GM13976 (cell line): Measurements from ENCODE around the gene SMARCAL1.

ENCODE experiments used
- DNase-seq: peaks from one replicate; pipeline ENCODE4 v3.0.0; 2012; ENCODE audit warnings: low spot score
- in situ Hi-C: fragments of 300-500 bp; cut with MboI; formaldehyde crosslinking; loops from one replicate; pipeline ENCODE4 v1.12.0; 2022; ENCODE audit warnings: low sequenced_read_pairs, mixed read lengths, inconsistent platforms; ENCODE audit not compliant: unreplicated experiment
- TF ChIP-seq, protein P1 (sequence below): IDR thresholded peaks from 2 replicates; pipeline ENCODE4 v1.5.1; 2012; ENCODE audit warnings: borderline replicate concordance, mild to moderate bottlenecking; ENCODE audit not compliant: insufficient read depth; ENCODE audit errors: extremely low read depth, missing control alignments, control extremely low read depth

The SMARCAL1 gene

DNA sequence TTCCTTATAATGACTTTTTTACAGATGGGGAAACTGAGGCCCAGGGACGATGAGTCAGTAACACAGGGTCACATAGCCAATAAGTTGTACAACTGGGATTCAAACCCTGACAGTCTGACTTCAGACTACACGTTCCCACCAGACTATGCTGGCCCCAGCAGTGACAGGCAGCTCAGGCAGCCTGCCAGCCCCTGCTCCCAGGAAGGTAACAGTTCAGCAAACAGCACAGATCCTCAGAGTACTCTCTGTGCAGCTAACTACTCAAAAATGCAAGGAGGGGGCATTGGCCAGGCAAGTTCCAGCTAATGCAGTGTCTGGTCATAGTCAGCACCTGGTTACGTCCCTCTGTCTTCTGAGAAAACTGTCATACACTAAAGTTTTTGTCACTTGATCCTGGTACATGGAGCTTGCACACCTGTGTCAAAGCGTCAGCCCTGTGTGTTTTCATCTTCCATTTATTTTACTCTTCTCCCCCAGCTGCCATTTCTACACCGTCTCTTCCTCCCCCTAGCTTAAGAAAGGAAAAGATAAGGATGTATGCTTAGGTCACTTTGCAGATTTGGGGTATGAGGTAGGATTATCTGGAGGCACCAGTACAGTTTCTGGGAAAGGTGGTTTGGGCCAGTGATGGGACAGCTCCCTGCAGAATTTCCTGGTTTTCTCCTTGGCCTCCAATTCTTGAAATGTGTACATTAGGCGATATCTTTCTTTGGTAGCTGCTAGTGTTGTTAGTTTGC, 4.5 kb downstream of the SMARCAL1 start:
- in situ Hi-C loops, result no loop called here
- no peak for DNase-seq
- TF ChIP-seq, protein P1, sequence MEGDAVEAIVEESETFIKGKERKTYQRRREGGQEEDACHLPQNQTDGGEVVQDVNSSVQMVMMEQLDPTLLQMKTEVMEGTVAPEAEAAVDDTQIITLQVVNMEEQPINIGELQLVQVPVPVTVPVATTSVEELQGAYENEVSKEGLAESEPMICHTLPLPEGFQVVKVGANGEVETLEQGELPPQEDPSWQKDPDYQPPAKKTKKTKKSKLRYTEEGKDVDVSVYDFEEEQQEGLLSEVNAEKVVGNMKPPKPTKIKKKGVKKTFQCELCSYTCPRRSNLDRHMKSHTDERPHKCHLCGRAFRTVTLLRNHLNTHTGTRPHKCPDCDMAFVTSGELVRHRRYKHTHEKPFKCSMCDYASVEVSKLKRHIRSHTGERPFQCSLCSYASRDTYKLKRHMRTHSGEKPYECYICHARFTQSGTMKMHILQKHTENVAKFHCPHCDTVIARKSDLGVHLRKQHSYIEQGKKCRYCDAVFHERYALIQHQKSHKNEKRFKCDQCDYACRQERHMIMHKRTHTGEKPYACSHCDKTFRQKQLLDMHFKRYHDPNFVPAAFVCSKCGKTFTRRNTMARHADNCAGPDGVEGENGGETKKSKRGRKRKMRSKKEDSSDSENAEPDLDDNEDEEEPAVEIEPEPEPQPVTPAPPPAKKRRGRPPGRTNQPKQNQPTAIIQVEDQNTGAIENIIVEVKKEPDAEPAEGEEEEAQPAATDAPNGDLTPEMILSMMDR, result no peak

DNA sequence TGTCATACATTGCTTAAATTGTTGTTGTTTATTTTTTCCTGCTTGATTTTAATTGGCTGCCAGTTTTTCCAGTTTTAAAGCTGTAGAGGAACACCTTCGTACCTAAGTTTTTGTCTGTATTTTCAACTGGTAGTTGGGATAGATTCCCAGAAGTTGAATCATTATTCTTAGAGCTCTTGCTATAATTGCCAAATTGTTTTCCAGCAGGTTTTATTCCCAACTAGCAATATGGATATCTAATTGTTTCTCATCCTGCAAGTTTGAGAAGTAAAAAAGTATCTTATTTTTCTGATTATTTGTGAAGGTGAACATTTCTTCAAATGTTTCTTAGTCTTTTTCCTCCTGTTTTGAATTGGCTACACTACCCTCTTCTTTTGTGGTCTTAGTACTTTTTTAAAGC, 6.7 kb downstream of the SMARCAL1 start:
- DNase-seq, result no peak
- TF ChIP-seq, protein P1, result no peak
- in situ Hi-C loops, result no loop called here

DNA sequence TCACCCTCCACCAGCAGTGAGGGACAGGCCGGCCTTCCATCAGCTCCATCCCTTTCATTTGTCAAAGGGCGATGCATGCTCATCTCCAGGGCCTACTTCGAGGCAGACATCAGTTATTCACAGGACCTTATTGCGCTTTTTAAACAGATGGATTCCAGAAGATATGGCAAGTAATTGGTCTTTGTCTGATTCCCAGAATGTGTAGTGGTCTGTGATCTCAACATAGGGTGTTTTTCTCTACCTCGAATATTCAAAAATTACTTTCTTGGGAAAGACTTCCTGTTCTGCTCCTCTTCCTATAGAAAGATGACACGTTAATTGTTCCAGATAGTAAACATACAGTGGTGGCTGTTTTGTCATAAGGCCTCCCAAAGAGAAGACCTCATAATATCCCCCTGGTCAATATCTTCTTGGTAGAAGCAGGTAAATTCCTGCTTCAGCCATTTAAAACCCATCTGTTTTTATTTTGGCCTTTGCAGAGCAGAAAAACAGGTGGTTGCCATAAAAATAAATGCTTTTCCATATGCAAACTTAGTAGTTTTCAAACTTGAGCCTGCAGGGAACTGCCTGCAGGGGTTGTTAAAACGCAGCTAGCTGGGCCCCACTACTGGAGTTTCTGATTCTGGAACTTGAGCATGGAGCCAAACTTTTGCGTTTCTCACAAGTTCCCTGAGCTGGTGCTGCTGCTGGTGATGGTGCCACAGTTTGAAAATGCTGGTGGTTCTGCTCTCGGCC, 8.2 kb downstream of the SMARCAL1 start:
- no peak for DNase-seq
- in situ Hi-C loops, result no loop called here
- TF ChIP-seq, protein P1, result no peak

DNA sequence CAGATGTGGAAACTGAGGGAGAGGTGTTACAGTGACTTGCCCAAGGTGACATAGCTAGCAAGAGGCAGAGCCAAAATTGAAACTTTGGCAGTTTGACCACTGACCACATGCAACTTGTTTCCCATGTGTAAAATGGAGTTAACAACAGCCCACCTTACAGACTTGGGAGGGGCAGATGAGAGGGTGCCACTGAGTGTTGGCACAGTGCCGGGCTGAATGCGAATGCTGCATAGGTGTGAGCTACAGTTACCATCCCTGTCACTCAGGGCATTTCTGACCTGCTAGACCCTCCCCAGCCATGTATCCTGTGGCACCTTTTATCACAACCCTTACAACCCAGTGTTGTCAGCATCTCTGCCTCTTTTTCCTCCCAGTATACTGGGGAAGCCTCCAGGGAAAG, 10.8 kb downstream of the SMARCAL1 start:
- in situ Hi-C loops, result no loop called here
- TF ChIP-seq, protein P1, result no peak
- DNase-seq, result no peak

DNA sequence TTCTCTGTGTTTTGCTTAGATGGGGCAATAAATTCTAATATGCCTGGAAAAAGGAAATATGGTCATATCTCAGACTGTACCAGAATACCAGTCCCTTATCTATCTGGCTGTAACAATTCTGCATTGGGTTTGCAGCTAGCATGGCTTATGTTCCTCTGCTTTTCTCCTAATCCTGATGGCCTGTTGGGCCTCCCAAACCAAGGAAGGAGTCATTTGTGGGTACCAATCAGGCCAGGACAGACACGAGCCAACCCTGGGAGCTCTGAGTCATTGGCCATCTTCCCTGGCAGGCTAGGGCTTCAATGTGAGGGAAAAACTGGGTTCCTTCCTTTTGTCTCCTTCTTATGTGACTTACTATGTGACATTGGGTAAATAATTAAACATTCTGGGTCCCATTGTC, 12.0 kb downstream of the SMARCAL1 start:
- in situ Hi-C loops, result no loop called here
- no peak for DNase-seq
- TF ChIP-seq, protein P1, result no peak

DNA sequence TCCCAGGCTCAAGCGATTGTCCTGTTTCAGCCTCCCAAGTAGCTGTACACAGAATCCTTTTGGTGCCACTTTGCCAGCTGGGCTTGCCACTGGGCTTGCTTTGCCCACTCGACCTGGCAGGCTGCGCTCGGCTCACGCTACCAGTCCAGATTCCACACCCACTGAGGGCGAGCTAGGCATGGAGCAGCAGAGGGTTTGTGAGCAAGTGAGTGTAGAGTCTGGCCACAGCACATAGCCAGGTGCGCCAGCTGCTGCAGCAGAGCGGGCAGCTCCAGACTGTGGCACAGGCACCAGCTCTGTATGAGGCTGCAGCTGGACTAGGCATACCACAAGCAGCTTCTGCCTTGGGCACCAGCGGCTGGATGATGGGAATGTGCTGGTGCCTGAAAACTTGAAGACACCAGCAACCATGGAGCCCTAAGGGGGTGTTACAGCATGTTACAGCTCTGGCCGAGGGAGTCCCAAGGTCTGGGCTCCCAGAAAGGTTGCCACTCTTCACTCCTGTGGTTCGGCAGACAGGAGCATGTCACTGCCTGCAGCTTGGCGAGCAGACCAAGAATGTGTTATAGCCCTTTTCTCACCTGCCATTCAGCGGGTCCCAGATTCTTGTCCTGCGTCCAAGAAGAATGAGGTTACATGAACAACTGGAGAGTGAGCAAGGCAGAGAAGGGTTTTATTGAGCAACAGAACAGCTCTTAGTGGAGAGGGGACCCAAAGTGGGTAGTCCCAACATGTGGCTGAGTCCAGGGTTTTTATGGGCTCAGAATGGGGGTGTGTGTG, 12.9 kb downstream of the SMARCAL1 start:
- in situ Hi-C loops, result no loop called here
- no peak for DNase-seq
- TF ChIP-seq, protein P1, result no peak
